GM12878 (cell line): ENCODE results near the gene CRACDL.

ENCODE experiments used
- EZH2 ChIP-seq: IDR thresholded peaks from 2 replicates; pipeline ENCODE4 v1.6.1; 2012; ENCODE audit warnings: low read depth, mild to moderate bottlenecking, control low read depth, inconsistent platforms, low read length, borderline replicate concordance; ENCODE audit not compliant: control insufficient read depth
- TF ChIP-seq, protein P1 (sequence below): IDR thresholded peaks from 2 replicates; pipeline ENCODE4 v1.6.1; 2012; ENCODE audit warnings: low read depth, low read length, improper control_type of control experiment

GRCh38 chr2:98796775-98797544 is 139.1 kb downstream of the CRACDL start:
- TF ChIP-seq, protein P1, sequence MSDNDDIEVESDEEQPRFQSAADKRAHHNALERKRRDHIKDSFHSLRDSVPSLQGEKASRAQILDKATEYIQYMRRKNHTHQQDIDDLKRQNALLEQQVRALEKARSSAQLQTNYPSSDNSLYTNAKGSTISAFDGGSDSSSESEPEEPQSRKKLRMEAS = no peak
- TF ChIP-seq EZH2 = no peak
